HG03460 (cell line): ENCODE data around the gene DNAJC30.
"Not testable (repeated sequence)": the region's sequence is repeated elsewhere in the genome, so short reads cannot be mapped to it uniquely, and the experiment has no call there.

Experiments used
- ATAC-seq: cut with Tn5 transposase; IDR thresholded peaks from one replicate; pipeline ENCODE4 v1.9.1; 2021; ENCODE audit not compliant: unreplicated experiment

Gene DNAJC30

DNA sequence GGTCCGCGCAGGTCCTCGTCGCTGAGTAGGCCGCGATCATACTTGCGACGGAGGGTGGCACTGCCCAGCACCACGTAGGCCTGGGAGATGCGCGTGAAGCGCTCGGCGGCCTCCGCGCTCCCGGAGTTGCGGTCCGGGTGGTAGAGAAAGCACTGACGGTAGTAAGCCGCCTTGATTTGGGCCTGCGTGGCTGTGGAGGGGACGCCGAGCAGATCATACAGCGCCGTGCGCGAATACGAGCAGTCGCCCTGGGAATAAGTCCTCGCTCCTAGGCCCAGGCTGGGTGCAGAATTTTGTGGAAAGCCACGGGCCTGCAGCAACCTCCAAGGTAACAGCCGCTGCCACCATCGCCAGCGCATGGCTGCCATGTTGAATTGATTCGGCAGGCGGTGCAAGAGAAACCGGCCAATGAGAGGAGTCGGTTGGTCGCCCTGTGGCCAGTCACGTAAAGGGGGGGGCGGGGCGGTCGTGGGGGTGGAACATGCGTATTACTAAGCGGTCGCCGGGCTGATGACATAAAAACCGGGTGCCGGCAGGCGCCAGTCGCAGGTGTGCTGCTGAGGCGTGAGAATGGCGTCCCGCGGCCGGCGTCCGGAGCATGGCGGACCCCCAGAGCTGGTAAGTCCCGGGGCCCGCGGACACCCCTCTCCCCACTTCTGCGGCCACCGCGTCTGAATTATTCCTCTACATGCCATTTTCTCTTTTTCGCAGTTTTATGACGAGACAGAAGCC lies at the start of gene DNAJC30, which contains the start of gene BUD23:
TSS of gene DNAJC30 (minus strand) at position 398 of the 732 bp plus-strand sequence. CDS start at position 368, 30 bp downstream.
TSS of gene BUD23 (plus strand) at position 542 of the 732 bp plus-strand sequence. CDS start at position 571, 29 bp downstream.
- ATAC-seq, result peak; percentile 93

DNA sequence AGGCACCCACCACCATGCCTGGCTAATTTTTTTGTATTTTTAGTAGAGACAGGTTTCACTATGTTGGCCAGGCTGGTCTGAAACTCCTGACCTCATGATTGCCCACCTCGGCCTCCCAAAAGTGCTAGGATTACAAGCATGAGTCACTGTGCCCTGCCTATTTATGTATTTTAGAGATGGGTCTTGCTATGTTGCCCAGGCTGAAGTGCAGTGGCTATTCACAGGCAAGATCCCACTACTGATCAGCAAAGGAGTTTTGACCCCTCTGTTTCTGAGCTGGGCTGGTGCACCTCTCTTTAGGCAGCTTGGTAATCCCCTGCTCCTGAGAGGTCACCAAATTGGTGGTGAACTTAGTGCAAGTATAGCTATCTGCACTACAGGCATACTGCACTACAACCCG lies 49.1 kb upstream of the DNAJC30 start:
- ATAC-seq, result no peak

DNA sequence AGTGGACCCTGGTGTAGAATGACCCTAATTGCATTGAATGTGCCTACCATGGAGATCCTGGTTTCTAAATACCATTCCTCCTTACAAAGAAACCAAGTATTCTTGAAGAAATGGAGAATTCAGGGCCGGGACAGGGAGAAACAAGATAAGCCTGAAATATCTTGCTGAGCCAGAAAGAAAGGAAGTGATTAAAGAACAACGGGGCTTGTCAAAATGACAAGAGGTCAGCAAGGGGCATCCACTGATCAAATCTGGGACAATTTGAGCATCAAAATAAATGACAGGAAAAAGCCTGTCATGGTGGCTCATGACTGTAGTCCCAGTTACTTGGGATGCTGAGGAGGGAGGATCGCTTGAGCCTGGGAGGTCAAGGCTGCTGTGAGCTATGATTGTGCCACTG lies 47.2 kb upstream of the DNAJC30 start:
- ATAC-seq, result no peak

DNA sequence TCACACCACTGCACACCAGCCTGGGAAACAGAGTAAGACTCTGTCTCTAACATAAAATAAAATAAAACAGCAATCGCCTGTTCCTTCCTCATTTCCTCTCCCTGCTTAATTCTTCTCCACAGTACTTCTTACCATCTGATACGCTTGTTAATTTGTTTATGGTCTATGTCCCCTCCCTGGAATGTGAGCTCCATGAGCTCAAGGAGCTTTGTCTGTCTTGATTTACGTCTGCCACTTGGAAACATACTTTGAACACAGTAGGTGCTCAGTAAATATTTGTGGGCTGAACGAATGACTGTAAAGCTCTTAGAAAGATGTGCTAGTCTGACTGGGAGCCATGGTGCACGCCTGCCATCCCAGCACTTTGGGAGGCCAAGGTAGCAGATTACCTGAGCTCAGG lies 45.3 kb upstream of the DNAJC30 start:
- no peak for ATAC-seq

DNA sequence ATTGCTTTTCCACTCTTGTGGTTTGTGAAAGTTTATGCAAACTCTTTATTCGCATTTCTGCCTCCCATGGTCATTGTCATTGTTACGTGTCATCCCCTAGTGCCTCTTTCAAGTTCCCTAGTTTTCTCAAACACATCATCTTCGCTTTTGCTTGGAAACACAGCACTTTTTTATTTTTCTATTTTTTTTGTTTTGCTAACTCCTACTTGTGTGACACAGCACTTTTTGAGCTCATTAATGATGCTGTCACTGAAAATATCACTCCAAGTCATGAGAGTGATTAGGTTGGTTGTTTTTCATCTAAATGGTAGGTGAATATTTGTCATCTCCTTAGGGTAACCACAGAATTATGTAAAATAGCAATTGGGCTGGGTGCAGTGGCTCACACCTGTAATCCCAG lies 44.7 kb upstream of the DNAJC30 start:
- no peak for ATAC-seq

DNA sequence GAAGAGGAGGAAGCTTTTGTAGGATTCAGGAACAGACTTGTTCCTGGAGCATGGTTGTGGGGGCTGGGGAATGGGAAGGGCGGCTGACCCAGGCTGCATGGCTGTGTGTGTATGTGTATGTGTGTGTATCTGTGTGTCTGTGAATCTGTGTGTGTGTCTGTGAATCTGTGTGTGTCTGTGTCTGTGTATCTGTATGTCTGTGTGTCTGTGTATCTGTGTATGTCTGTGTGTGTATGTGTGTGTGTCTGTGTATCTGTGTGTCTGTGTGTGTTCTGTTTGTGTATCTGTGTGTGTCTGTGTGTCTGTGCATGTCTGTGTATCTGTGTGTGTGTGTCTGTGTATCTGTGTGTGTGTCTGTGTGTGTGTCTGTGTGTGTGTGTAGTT lies 42.8 kb upstream of the DNAJC30 start:
- peak; percentile 17 for ATAC-seq

DNA sequence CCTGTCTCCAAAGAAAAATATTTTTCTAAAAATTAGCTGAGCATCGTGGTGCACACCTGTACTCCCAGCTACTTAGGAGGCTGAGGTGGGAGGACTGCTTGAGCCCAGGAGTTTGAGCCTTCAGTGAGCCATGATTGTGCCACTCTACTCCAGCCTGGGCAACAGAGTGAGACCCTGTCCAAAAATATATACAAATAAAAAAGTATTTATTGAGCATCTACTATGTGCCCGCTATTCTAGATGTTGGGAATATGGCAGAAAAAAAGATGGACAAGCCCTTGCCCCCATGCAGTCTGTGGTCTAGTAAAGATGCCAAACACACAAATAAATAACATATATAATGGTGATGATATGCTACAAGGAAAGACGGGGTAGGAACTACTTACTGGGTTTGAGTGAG lies 40.6 kb upstream of the DNAJC30 start:
- ATAC-seq, result no peak

DNA sequence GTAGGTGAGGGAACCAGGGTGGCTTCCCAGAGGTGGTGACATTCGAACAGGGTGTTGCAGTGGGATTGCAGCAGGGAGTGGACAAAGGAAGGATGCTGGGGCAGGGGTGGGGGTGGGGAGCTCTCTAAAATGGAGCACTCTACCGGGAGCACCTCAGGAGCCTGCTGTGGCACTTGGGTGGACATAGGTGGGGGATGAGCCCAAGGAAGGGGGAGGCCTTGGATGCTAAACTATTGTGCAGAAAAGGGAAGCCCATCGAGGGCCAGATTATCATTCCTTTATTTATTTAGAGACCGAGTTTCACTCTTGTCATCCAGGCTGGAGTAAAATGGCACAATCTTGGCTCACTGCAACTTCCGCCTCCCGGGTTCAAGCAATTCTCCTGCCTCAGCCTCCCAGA lies 39.5 kb upstream of the DNAJC30 start:
- ATAC-seq, result no peak

DNA sequence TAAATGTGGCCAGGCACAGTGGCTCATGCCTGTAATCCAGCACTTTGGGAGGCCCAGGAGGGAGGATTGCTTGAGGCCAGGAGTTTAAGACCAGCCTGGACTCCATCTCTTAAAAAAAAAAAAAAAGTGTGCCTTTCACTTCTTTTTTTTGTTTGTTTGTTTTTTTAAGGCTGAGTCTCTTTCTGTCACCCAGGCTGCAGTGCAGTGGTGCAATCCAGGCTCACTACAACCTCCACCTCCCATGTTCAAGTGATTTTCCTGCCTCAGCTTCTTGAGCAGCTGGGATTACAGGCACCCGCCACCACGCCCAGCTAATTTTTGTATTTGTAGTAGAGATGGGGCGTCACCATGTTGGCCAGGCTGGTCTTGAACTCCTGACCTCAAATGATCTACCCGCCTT lies 38.9 kb upstream of the DNAJC30 start:
- not testable (repeated sequence) for ATAC-seq

DNA sequence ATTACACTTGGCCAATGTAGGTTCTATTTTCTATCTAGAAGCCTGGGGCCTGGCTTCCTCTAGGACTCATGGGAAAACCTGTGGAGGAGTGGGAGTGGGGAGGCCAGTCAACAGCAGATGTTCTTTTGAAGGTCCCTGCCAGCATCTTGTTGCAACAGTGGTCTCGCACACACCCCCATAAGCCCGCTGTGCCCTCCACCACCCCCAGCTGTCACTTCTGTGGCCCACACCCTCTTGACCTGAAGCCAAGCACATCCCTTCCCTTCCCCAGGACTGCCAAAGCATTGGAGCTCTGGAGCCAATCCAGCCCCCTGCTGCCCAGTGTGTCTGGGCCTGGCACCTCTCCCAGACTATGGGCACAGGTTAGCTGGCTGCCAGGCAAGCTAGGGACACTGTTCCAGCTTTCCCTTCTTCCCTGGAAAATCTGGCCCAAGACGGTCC lies 38.1 kb upstream of the DNAJC30 start:
- no peak for ATAC-seq

DNA sequence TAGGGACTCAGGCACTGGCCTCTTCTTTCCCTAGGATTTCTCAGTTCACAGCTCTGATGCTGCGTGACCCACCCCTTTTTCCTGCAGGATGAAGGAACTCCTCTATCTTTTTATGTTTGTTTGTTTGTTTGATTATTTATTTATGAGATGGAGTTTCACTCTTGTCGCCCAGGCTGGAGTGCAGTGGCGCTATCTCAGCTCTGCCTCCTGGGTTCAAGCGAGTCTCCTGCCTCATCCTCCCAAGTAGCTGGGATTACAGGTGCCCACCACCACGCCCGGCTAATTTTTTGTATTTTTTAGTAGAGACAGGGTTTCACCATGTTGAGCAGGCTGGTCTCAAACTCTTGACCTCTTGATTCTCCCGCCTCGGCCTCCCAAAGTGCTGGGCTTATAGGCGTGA lies 37.2 kb upstream of the DNAJC30 start:
- ATAC-seq, result not testable (repeated sequence)

DNA sequence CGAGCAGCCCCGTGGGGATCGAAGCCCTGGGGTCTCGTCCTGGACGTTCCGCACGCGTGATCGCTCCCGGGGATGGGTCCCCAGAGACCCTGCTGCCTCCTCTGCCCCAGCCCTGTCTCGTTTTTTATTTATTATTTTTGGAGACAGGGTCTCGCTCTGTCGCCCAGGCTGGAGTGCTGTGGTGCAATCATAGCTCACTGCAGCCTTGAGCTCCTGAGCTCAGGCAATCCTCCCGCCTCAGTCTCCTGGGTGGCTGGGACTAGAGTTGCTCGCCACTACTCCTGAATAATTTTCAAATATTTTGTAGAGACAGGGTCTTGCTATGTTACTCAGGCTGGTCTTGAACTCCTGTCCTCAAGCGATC lies 36.5 kb upstream of the DNAJC30 start:
- peak; percentile 7 for ATAC-seq

DNA sequence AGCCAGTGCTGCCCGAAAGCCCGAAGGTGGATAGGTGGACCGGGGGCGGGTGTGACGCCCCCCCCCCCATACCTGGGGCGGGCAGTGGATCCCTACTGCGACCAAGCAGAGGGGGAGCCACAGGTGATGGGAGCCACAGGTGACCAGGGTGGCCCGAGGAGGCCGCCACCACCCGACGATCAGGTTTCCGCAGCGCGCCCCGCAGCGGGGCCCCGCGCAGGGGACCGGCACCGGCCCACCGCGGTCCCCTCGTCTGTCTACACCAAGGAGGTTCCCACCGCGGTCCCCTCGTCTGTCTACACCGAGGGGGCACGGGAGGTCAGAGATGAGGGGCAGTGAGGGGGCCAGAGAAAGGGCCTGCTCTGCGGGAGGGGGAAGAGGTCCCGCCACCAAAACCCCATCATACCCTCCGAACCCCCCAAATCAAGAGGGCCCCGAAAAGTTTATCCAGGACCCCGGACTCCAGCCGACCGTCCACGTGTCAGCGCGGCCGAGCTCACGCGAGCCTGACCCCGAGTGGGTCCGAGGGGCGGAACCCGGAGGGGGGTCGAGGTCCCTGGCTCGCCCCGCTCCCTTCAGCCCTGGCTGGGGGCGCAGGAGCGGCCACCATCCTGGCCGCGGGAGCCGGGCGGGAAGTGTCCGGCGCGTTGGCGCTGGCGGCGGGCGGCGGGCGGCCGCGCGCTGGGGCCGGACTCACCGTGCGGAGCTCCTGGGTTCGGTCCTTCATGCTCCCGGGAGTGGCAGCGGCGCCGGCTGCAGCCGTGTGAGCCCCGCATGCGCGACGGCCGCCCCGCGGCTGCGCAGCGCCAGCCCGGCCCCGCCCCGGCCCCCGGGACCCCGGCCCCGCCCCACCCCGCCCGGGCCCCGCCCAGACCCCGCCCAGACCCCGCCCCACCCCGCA lies 35.9 kb upstream of the DNAJC30 start, which contains the start of gene STX1A:
TSS of gene STX1A (minus strand) at position 765 of the 901 bp plus-strand sequence. CDS start at position 727, 38 bp downstream.
- peak; percentile 60 for ATAC-seq

DNA sequence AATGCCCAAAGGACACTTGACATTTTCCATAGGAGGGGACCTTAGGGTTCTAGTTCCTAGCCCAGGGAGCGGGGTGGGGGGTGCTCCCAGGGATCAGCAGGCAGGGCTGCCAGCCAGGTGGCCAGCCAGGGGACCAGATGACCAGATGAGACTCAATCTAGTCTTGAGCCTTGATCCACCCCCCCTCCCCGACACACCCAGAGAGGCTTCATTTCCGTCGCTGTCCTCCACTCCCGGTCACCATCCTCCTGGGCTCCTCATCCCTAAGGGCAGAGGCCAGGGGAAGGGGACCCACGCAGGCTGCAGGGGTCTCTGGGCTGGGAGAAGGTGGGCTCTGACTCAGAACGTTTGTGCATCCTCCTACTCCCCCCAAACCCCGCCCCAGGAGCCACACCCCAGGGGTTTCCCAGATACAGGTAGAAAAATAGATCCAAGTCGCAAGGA lies 35.2 kb upstream of the DNAJC30 start:
- no peak for ATAC-seq

DNA sequence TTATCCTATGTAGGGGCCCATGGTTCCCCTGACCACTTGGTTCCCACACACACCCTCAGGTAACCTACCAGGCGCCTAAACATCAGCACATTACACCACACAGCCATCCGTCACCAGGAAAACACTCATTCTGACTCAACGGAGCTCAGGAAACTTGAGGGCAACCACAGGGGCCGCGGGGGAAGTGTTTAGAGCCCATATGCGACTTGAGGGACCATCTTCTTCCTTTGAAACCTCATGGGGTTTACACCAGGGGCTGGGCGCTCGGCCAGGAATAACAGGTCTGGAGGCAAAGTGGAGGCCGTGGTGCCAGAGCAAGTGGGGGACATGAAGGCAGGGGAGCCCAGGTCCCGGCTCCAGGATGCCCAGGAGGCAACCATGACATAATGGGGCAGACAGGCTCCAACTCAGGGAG lies 34.7 kb upstream of the DNAJC30 start:
- ATAC-seq, result peak; percentile 46

DNA sequence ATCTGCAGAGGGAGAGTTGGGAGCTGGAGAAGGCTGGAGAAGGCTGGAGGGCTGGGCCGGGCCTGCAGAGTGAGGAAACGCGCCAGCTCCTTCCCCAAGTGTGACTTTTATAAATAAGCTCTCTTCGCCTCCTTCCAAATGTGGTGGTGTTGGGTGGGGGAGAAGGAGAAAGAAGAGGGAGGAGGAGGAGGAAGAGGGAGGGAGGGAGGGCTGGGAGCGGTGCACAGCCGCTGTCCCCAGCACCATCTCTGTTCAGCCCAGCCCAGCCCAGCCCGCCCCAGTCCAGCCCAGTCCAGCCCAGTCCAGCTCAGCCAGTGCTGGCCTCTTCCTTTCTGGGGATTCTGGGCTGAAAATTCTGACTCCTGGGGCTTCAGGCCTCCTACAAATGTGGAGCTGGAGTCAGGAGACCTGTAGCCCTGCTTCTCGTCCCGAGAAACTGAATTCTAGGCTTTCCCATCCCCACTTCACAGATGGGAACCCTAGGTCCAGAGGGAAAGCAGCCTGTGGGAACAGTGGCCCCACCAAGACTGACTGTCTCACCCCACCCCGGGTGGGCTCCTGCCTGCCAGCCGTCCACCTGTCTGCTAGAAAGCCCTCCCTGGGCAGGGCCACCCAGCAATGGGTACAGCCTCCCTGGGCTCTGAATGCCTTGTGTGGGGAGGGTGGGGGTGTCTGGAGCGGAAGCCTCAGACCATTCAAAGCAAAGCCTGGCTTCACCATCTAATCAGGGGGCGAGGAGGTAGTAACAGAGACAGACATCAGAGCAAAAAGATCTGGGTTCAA lies 34.0 kb upstream of the DNAJC30 start:
- no peak for ATAC-seq

DNA sequence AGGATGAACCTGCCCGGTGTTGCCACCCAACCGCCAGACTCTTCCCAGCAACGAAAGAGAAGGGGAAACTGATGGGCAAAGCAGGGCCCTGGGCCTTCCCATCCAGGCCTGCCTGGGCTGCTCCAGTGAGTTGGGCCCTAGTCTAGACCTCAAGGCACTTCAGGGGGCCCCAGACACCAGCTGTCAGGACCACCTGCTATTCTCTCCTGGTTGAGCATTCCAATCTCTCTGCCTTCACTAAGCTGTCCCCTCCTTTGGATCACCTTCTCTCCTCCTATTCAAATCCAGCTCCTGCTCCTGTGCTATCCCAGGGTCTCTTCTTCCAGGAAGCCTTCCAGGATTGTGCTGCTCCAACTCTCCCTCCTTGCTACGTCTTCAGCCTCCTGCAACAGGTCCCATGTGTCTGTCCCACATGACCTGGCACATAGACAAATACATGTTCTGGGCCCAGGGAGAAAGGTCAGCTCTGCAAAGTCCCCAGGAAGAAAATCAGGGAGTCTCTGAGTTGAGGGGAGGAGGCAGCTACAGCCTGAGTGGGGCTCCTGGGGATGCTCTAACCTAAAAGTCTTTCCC lies 33.2 kb upstream of the DNAJC30 start:
- ATAC-seq, result no peak

DNA sequence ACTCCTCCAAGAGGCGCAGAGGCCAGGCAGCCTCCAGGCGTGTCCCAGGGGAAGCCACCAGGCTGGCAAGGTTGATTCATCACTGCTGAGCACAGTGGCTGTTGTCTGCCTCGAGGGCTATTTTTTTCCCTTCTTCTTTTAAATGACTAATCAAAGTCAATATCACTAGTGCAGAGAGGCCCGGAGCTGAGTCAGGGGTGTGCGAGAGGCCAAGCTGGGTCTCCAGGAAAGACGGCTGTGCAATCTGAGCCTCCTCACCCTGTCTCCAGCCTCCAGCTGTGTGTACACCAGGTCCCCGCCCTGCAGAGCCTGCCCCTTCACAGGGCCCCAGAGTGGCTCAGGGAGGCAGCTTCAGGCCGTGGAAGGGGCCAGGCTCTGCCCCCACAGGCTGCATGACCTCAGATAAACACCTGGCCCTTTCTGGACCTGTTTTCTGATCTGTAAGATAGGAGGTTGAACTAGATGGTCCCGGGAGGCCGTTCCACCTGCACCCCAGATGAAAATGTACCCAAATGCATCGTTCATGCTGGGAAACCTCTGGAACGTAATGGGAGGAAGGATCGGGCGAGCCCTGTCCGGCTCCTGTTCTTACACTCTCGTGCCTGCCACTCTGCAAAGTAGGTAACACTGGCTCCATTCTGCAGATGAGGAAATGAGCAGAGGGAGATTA lies 32.5 kb upstream of the DNAJC30 start:
- ATAC-seq, result no peak

DNA sequence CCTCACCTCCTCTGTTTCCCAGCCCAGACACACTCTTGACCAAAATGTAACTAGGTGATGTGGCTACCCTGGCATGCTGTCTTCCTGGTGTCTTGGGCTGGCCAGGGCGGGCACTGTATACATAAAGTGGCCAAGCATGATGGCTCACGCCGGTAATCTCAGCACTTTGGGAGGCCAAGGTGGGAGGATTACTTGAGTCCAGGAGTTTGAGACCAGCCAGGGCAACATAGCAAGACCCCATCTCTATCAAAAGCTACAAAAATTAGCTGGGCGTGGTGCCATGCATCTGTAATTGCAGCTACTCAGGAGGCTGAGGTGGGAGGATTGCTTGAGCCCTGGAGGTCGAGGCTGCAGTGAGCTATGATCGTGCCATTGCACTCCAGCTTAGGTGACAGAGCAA lies 30.1 kb upstream of the DNAJC30 start:
- not testable (repeated sequence) for ATAC-seq

DNA sequence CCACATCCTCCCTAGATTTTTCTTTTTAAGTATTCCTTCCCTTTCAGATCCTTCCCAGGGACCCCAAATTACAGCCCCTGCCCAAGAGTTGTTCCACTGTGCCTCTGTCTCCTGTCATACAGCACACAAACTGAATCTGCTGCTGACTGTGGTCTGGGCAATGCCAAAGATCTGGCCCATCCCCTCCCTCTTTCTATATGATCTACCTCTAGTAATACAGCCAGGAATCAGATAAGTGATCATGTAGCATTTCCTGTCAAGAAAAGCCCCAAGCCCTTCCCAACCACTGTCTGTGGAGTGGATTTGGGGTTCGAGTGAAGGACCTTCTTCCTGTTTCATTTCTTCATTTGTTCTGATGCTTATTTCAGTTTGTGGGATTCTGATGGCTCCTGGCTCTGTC lies 29.5 kb upstream of the DNAJC30 start:
- no peak for ATAC-seq
